Measurements from ENCODE around the gene STK4. TPM values are rescaled to one million over a fixed set of nuclear protein-coding genes. Genes with fewer than 3 reads are reported as not detected.

STK4 gene
- total and polyA plus RNA-seq, 2 donors (not counting 3 experiments of a cell fraction or from before 2014, with no cell fraction given), result 9.1 to 29.6 TPM

DNA sequence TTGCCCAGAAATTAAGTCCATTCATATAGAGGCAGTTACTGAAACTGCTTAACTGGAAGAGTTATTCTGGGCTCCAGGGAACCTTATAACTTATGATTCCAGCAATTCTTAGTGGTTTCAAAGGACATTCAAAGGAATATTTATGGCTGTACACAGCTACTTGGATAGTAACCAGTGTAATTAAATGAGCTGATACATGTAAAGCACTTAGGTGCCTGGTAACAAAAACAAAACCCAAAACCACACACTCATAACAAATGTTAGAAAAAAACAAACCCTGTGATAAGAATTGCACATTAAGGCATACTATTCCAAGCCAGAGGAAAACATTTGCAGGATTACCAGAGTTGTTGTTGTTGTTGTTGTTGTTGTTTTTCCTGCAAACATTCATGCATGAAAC, 51.5 kb downstream of the STK4 start:
- Histone ChIP-seq H3K9ac (replicated peaks; ENCODE audit: extremely low read depth, insufficient read depth, low read length) (no peak overlapping the region), H3K36me3 (ENCODE audit: control insufficient read depth in 2 of 2, extremely low read depth in 1 of 2, insufficient read depth in 2 of 2, low read length in 2 of 2) (no peaks in the 10 kb centered on the region), H3K27me3 (ENCODE audit: control insufficient read depth in 2 of 2, insufficient read depth in 2 of 2, low read length in 2 of 2) (no peaks in the 10 kb centered on the region), H3K27ac (ENCODE audit: insufficient read depth, low read depth, low read length) (no peak overlapping the region), H2AFZ (ENCODE audit: low read depth, low read length) (no peak overlapping the region), H3K4me1 (ENCODE audit: control insufficient read depth, extremely low read depth, insufficient read depth, low read length) (no peaks in the 10 kb centered on the region), H3K79me2 (ENCODE audit: control insufficient read depth, insufficient read depth, low read length) (no peaks in the 10 kb centered on the region), H3K9me1 (replicated peaks; ENCODE audit: control insufficient read depth, extremely low read depth, insufficient read depth, low read length) (no peaks in the 10 kb centered on the region), H3K4me3 (replicated peaks in 1 of 3; ENCODE audit: insufficient read depth in 1 of 3, low read depth in 1 of 3, low read length in 3 of 3) (no peak overlapping the region), H4K20me1 (replicated peaks; ENCODE audit: control insufficient read depth, extremely low read depth, insufficient read depth, low read length) (peaks cover 6% of the 10 kb centered on the region), H3K4me2 (ENCODE audit: insufficient read depth, low read length) (no peak overlapping the region), H3K9me3 (replicated peaks; ENCODE audit: control insufficient read depth, insufficient read depth, low read length) (no peaks in the 10 kb centered on the region)
- dilution Hi-C loops (cut with MboI; ENCODE audit: extremely low pct_ligation_motif_present, low sequenced_read_pairs), result no loop called here
- TF ChIP-seq, protein P1, sequence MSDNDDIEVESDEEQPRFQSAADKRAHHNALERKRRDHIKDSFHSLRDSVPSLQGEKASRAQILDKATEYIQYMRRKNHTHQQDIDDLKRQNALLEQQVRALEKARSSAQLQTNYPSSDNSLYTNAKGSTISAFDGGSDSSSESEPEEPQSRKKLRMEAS (IDR thresholded peaks at IDR 0.05; ENCODE audit: insufficient read depth, insufficient read length), result no peak
- TF ChIP-seq, protein P2, sequence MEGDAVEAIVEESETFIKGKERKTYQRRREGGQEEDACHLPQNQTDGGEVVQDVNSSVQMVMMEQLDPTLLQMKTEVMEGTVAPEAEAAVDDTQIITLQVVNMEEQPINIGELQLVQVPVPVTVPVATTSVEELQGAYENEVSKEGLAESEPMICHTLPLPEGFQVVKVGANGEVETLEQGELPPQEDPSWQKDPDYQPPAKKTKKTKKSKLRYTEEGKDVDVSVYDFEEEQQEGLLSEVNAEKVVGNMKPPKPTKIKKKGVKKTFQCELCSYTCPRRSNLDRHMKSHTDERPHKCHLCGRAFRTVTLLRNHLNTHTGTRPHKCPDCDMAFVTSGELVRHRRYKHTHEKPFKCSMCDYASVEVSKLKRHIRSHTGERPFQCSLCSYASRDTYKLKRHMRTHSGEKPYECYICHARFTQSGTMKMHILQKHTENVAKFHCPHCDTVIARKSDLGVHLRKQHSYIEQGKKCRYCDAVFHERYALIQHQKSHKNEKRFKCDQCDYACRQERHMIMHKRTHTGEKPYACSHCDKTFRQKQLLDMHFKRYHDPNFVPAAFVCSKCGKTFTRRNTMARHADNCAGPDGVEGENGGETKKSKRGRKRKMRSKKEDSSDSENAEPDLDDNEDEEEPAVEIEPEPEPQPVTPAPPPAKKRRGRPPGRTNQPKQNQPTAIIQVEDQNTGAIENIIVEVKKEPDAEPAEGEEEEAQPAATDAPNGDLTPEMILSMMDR (IDR thresholded peaks at IDR 0.05; ENCODE audit: extremely low read depth in 1 of 2, insufficient read depth in 1 of 2, low read depth in 1 of 2, low read length in 2 of 2), result no peak
- TF ChIP-seq EZH2 (IDR thresholded peaks at IDR 0.05; ENCODE audit: borderline replicate concordance, low read depth, low read length, severe bottlenecking) (no peak), MYC (IDR thresholded peaks at IDR 0.05; ENCODE audit: low read depth, low read length) (no peak), GATA2 (IDR thresholded peaks at IDR 0.05; ENCODE audit: insufficient read depth, insufficient read length, low read depth, low read length) (no peak), FOS (IDR thresholded peaks at IDR 0.05; ENCODE audit: borderline replicate concordance, insufficient read depth, low read length) (no peak), POLR2A (IDR thresholded peaks at IDR 0.05; ENCODE audit: low read depth, low read length) (no peak), JUN (IDR thresholded peaks at IDR 0.05; ENCODE audit: borderline replicate concordance, insufficient read depth, insufficient read length, low read depth) (no peak), POLR2AphosphoS5 (IDR thresholded peaks at IDR 0.05; ENCODE audit: insufficient read depth, low read depth, low read length) (no peak)
- POLR2A ChIA-PET, result no interaction called here
- no TSS peak for BruUV-seq (replicated peaks)
- intact Hi-C loops (cut with micrococcal nuclease), result no loop called here
- CTCF ChIA-PET, result interaction anchor here (2.0 kb wide), 1 partner anchor 26 kb away, joined by 6 read pairs; no protein-coding TSS in a partner anchor
- DNase-seq (ENCODE audit: low read depth, low spot score) (no peak), FAIRE-seq (no peak)

Measured in endothelial cell of umbilical vein (primary cell).